Neural progenitor cell (in vitro differentiated cells): ENCODE measurements around the gene STEAP3. TPM values are rescaled to one million over a fixed set of nuclear protein-coding genes. Genes with fewer than 3 reads are reported as not detected.
A peak's percentile ranks its signal among the peaks of the same experiment; 100 is the strongest.

ENCODE experiments used
- DNase-seq: peaks from one replicate; pipeline ENCODE4 v3.0.0-alpha.2; 2016; ENCODE audit warnings: low spot score
- H2AFZ ChIP-seq: fragments of 200-600 bp; sonication (generic); replicated peaks from 2 replicates; pipeline ENCODE4 v1.6.1; 2016; ENCODE audit warnings: antibody characterized with exemption
- H3F3A ChIP-seq: fragments of 200-600 bp; sonication (generic); 2 replicates; pipeline ENCODE4 v1.6.1; 2016; ENCODE audit warnings: antibody characterized with exemption, low read depth
- H3K27ac ChIP-seq: fragments of 200-600 bp; sonication (generic); 2 replicates; pipeline ENCODE4 v1.5.1; 2016; ENCODE audit warnings: mild to moderate bottlenecking
- H3K27me3 ChIP-seq: fragments of 200-600 bp; sonication (generic); 2 replicates; pipeline ENCODE4 v1.6.1; 2016; ENCODE audit warnings: mild to moderate bottlenecking, moderate library complexity
- H3K36me3 ChIP-seq: fragments of 200-600 bp; sonication (generic); 2 replicates; pipeline ENCODE4 v1.5.1; 2016
- H3K4me1 ChIP-seq: fragments of 200-600 bp; sonication (generic); 2 replicates; pipeline ENCODE4 v1.6.1; 2016; ENCODE audit warnings: mixed run types
- H3K4me2 ChIP-seq: fragments of 200-600 bp; sonication (generic); 2 replicates; pipeline ENCODE4 v1.6.1; 2016
- H3K4me3 ChIP-seq: fragments of 200-600 bp; sonication (generic); 2 replicates; pipeline ENCODE4 v1.5.1; 2016
- H3K79me2 ChIP-seq: fragments of 200-600 bp; sonication (generic); 2 replicates; pipeline ENCODE4 v1.6.1; 2016; ENCODE audit warnings: low read depth
- H3K9ac ChIP-seq: fragments of 200-600 bp; sonication (generic); 2 replicates; pipeline ENCODE4 v1.6.1; 2016
- H3K9me3 ChIP-seq: fragments of 200-600 bp; sonication (generic); 2 replicates; pipeline ENCODE4 v1.5.1; 2016; ENCODE audit warnings: low read depth
- H4K20me1 ChIP-seq: fragments of 200-600 bp; sonication (generic); 2 replicates; pipeline ENCODE4 v1.6.1; 2016; ENCODE audit warnings: low read depth
- H3K27ac Mint-ChIP-seq: 3 replicates; pipeline ENCODE4 v1.8.0; 2021; ENCODE audit warnings: mixed read lengths
- H3K27me3 Mint-ChIP-seq: 2 replicates; pipeline ENCODE4 v1.8.0; 2022; ENCODE audit warnings: low read depth, mild to moderate bottlenecking, inconsistent platforms, moderate library complexity, mixed read lengths; ENCODE audit not compliant: insufficient read depth
- H3K36me3 Mint-ChIP-seq: 3 replicates; pipeline ENCODE4 v1.8.0; 2021; ENCODE audit warnings: mixed read lengths
- H3K4me1 Mint-ChIP-seq: 3 replicates; pipeline ENCODE4 v1.8.0; 2021; ENCODE audit warnings: mixed read lengths
- H3K4me3 Mint-ChIP-seq: 3 replicates; pipeline ENCODE4 v1.8.0; 2021; ENCODE audit warnings: mild to moderate bottlenecking, moderate library complexity, mixed read lengths
- H3K9me3 Mint-ChIP-seq: 3 replicates; pipeline ENCODE4 v1.8.0; 2020; ENCODE audit warnings: mixed read lengths
- CTCF ChIP-seq: fragments of 200-600 bp; sonication (generic); IDR thresholded peaks from 2 replicates; pipeline ENCODE4 v1.5.1; 2017; ENCODE audit warnings: antibody characterized with exemption, mild to moderate bottlenecking
- EZH2 ChIP-seq: fragments of 200-600 bp; sonication (generic); IDR thresholded peaks from 2 replicates; pipeline ENCODE4 v1.6.1; 2017; ENCODE audit warnings: antibody characterized with exemption, mild to moderate bottlenecking, moderate library complexity
- EZH2phosphoT487 ChIP-seq: fragments of 200-600 bp; sonication (generic); IDR thresholded peaks from 2 replicates; pipeline ENCODE4 v1.6.1; 2017; ENCODE audit warnings: antibody characterized with exemption
- total RNA-seq: library from RNA; depleted of rRNA; stranded (reverse); fragments of >200 nt; gene quantifications from 2 replicates; pipeline ENCODE4 v1.2.3, GENCODE V29; 2015; ENCODE audit warnings: low replicate concordance

Gene STEAP3
- total RNA-seq, 1 donor from 2014 or later: 0.30 TPM

GRCh38 chr2:119221609-119222008 lies 2.0 kb upstream of the STEAP3 start:
- no peak for DNase-seq
- peaks cover 22% of the 10 kb centered on the region for H3K4me1 ChIP-seq
- TF ChIP-seq EZH2: no peak
- Mint-ChIP-seq H3K27me3 (peaks cover 33% of the 10 kb centered on the region), H3K36me3 (no peaks in the 10 kb centered on the region), H3K9me3 (no peaks in the 10 kb centered on the region), H3K27ac (no peak overlapping the region), H3K4me1 (peaks cover 3% of the 10 kb centered on the region), H3K4me3 (no peak overlapping the region)
- H3K27ac ChIP-seq: no peak overlapping the region
- H3K9ac ChIP-seq: no peak overlapping the region
- H4K20me1 ChIP-seq: no peaks in the 10 kb centered on the region
- H3K36me3 ChIP-seq: no peaks in the 10 kb centered on the region
- no peak overlapping the region for H2AFZ ChIP-seq
- no peak overlapping the region for H3K4me3 ChIP-seq
- H3F3A ChIP-seq: peaks cover 13% of the 10 kb centered on the region
- H3K9me3 ChIP-seq: no peaks in the 10 kb centered on the region
- H3K4me2 ChIP-seq: no peak overlapping the region
- no peaks in the 10 kb centered on the region for H3K79me2 ChIP-seq
- peaks cover 51% of the 10 kb centered on the region for H3K27me3 ChIP-seq

- peaks cover 3% of the 10 kb centered on the region for H3K4me1 Mint-ChIP-seq
- peaks cover 51% of the 10 kb centered on the region for H3K27me3 ChIP-seq
- no peak overlapping the region for H3K27ac Mint-ChIP-seq
- DNase-seq: no peak
- H3K36me3 ChIP-seq: no peaks in the 10 kb centered on the region
- H2AFZ ChIP-seq: no peak overlapping the region
- H3K36me3 Mint-ChIP-seq: no peaks in the 10 kb centered on the region
- TF ChIP-seq CTCF (no peak), EZH2 (no peak), EZH2phosphoT487 (no peak)
- no peak overlapping the region for H3K9ac ChIP-seq
- peaks cover 22% of the 10 kb centered on the region for H3K4me1 ChIP-seq
- H3K9me3 Mint-ChIP-seq: no peaks in the 10 kb centered on the region
- no peak overlapping the region for H3K4me3 ChIP-seq
- no peaks in the 10 kb centered on the region for H3K79me2 ChIP-seq
- H3K4me2 ChIP-seq: no peak overlapping the region
- no peak overlapping the region for H3K4me3 Mint-ChIP-seq
- H4K20me1 ChIP-seq: no peaks in the 10 kb centered on the region
- H3K9me3 ChIP-seq: no peaks in the 10 kb centered on the region
- no peak overlapping the region for H3K27ac ChIP-seq
- peaks cover 35% of the 10 kb centered on the region for H3K27me3 Mint-ChIP-seq
- peaks cover 13% of the 10 kb centered on the region for H3F3A ChIP-seq
Observed at GRCh38 chr2:119222213-119222612, 1.4 kb upstream of the STEAP3 start.

GRCh38 chr2:119222863-119223520 lies 642 bp upstream of the STEAP3 start:
- no peaks in the 10 kb centered on the region for H3K9me3 ChIP-seq
- peaks cover 51% of the 10 kb centered on the region for H3K27me3 ChIP-seq
- no peak for DNase-seq
- H3K4me1 ChIP-seq: peaks cover 22% of the 10 kb centered on the region
- Mint-ChIP-seq H3K4me3 (peak overlapping the region; percentile 77), H3K36me3 (no peaks in the 10 kb centered on the region), H3K27me3 (peaks cover 37% of the 10 kb centered on the region), H3K27ac (no peak overlapping the region), H3K4me1 (peaks cover 3% of the 10 kb centered on the region), H3K9me3 (no peaks in the 10 kb centered on the region)
- no peak overlapping the region for H3K27ac ChIP-seq
- no peaks in the 10 kb centered on the region for H3K36me3 ChIP-seq
- no peaks in the 10 kb centered on the region for H4K20me1 ChIP-seq
- no peaks in the 10 kb centered on the region for H3K79me2 ChIP-seq
- H3K4me3 ChIP-seq: peak overlapping the region; percentile 70
- H3K9ac ChIP-seq: no peak overlapping the region
- TF ChIP-seq CTCF (no peak), EZH2 (no peak), EZH2phosphoT487 (no peak)
- H2AFZ ChIP-seq: peak overlapping the region; percentile 97
- peak overlapping the region; percentile 99 for H3K4me2 ChIP-seq
- H3F3A ChIP-seq: peaks cover 13% of the 10 kb centered on the region

- Histone ChIP-seq H3K9ac (no peak overlapping the region), H3K4me3 (peak overlapping the region; percentile 70), H3K4me2 (peak overlapping the region; percentile 99), H3F3A (peaks cover 13% of the 10 kb centered on the region), H4K20me1 (no peaks in the 10 kb centered on the region), H3K27ac (no peak overlapping the region), H3K4me1 (peaks cover 14% of the 10 kb centered on the region), H2AFZ (peak overlapping the region; percentile 97), H3K36me3 (no peaks in the 10 kb centered on the region), H3K79me2 (no peaks in the 10 kb centered on the region), H3K9me3 (no peaks in the 10 kb centered on the region), H3K27me3 (peaks cover 51% of the 10 kb centered on the region)
- DNase-seq: no peak
- Mint-ChIP-seq H3K27ac (no peak overlapping the region), H3K27me3 (peaks cover 42% of the 10 kb centered on the region), H3K4me3 (no peak overlapping the region), H3K9me3 (no peaks in the 10 kb centered on the region), H3K4me1 (peaks cover 3% of the 10 kb centered on the region), H3K36me3 (no peaks in the 10 kb centered on the region)
- no peak for TF ChIP-seq CTCF
- TF ChIP-seq EZH2: no peak
- TF ChIP-seq EZH2phosphoT487: no peak
Observed at GRCh38 chr2:119224391-119225104, 914 bp downstream of the STEAP3 start.
